ENCODE measurements around the gene KIRREL3. TPM values are rescaled to one million over a fixed set of nuclear protein-coding genes. Genes with fewer than 3 reads are reported as not detected.

Gene KIRREL3
- polyA plus RNA-seq, 2 of the 4 experiments (the other 2 are of a cell fraction), result 3.0 to 11.0 TPM

DNA sequence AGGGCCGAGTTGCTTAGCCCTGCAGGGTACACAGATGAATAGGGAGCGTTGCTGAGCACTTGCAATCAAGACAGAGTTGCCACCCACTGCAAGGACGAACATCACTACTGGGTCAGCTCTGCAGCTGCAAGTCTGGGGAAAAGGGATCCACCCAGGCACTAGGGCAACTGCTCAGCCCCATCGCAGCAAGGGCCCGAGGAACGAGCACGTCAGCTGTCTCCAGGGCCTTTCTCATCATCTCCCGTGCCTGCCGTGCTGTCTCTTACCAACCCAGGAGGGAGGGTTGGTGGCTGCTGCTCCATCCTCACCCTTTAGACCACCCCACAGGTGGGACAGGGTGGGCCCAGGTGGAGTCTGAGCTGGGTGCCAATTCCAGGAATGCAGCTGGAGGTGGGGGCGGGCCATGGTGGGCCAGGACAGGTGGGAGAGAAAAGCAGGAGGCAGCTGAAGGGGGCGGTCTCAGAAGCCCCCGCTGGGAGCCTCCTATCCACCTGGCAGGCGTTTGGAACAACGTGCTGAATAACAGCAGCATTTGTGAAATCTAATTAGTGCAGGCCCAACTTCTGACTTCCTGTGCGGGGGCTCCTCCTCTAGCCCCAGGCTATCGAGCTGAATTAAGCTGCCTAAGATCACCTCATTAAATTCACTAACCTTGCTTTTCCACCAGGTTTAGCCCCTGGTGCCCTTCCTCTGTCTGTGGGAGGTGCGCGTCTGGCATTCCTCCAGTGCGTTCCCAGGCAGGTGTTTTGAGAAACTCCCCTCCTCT lies 392.6 kb downstream of the KIRREL3 start:
- no peak overlapping the region for H3K4me3 ChIP-seq
- 0 out of 3 replicates have a peak overlapping the region, but pooled peaks have one; percentile 42 for H3K4me2 ChIP-seq
- CTCF ChIA-PET, result interaction anchor here (0.7 to 5.8 kb wide), 38 partner anchors 8 to 466 kb away, joined by 3 to 78 read pairs (median 4); no protein-coding TSS in a partner anchor
- H3K9me3 ChIP-seq, result no peaks in the 10 kb centered on the region
- TF ChIP-seq EHMT2 (IDR thresholded peaks at IDR 0.05; ENCODE audit: low read depth), result no peak
- TF ChIP-seq EP300 (IDR thresholded peaks at IDR 0.05), result no peak
- TF ChIP-seq RARB (CRISPR knock-in tag; IDR thresholded peaks at IDR 0.05), result no peak
- TF ChIP-seq HEYL (CRISPR knock-in tag; IDR thresholded peaks at IDR 0.05), result no peak
- no peak for TF ChIP-seq KDM5A (IDR thresholded peaks at IDR 0.05)
- TF ChIP-seq HOXB5 (CRISPR knock-in tag; IDR thresholded peaks at IDR 0.05), result no peak
- no peak for TF ChIP-seq CHD2 (IDR thresholded peaks at IDR 0.05; ENCODE audit: low read length, partially characterized antibody)
- no peak for TF ChIP-seq RFX5 (IDR thresholded peaks at IDR 0.05)
- no peak for TF ChIP-seq TP53 (CRISPR knock-in tag; IDR thresholded peaks at IDR 0.05)
- no peak for TF ChIP-seq NPAS2 (CRISPR knock-in tag; IDR thresholded peaks at IDR 0.05; ENCODE audit: borderline replicate concordance)
- no peak for TF ChIP-seq HOXB13 (CRISPR knock-in tag; IDR thresholded peaks at IDR 0.05; ENCODE audit: low read depth)
- TF ChIP-seq, protein P1, sequence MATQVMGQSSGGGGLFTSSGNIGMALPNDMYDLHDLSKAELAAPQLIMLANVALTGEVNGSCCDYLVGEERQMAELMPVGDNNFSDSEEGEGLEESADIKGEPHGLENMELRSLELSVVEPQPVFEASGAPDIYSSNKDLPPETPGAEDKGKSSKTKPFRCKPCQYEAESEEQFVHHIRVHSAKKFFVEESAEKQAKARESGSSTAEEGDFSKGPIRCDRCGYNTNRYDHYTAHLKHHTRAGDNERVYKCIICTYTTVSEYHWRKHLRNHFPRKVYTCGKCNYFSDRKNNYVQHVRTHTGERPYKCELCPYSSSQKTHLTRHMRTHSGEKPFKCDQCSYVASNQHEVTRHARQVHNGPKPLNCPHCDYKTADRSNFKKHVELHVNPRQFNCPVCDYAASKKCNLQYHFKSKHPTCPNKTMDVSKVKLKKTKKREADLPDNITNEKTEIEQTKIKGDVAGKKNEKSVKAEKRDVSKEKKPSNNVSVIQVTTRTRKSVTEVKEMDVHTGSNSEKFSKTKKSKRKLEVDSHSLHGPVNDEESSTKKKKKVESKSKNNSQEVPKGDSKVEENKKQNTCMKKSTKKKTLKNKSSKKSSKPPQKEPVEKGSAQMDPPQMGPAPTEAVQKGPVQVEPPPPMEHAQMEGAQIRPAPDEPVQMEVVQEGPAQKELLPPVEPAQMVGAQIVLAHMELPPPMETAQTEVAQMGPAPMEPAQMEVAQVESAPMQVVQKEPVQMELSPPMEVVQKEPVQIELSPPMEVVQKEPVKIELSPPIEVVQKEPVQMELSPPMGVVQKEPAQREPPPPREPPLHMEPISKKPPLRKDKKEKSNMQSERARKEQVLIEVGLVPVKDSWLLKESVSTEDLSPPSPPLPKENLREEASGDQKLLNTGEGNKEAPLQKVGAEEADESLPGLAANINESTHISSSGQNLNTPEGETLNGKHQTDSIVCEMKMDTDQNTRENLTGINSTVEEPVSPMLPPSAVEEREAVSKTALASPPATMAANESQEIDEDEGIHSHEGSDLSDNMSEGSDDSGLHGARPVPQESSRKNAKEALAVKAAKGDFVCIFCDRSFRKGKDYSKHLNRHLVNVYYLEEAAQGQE (IDR thresholded peaks at IDR 0.05), result no peak
- TF ChIP-seq, protein P2, sequence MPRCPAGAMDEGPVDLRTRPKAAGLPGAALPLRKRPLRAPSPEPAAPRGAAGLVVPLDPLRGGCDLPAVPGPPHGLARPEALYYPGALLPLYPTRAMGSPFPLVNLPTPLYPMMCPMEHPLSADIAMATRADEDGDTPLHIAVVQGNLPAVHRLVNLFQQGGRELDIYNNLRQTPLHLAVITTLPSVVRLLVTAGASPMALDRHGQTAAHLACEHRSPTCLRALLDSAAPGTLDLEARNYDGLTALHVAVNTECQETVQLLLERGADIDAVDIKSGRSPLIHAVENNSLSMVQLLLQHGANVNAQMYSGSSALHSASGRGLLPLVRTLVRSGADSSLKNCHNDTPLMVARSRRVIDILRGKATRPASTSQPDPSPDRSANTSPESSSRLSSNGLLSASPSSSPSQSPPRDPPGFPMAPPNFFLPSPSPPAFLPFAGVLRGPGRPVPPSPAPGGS (IDR thresholded peaks at IDR 0.05), result no peak
- TF ChIP-seq, protein P3, sequence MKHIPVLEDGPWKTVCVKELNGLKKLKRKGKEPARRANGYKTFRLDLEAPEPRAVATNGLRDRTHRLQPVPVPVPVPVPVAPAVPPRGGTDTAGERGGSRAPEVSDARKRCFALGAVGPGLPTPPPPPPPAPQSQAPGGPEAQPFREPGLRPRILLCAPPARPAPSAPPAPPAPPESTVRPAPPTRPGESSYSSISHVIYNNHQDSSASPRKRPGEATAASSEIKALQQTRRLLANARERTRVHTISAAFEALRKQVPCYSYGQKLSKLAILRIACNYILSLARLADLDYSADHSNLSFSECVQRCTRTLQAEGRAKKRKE (CRISPR knock-in tag; IDR thresholded peaks at IDR 0.05; ENCODE audit: low read depth), result no peak
- no peak for TF ChIP-seq SMC3 (IDR thresholded peaks at IDR 0.05)
- no peak for TF ChIP-seq HDAC2 (IDR thresholded peaks at IDR 0.05)
- 77% methylated on average over 13 of the region's 19 CpGs for WGBS (ENCODE audit: missing lambda C conversion rate)
- FAIRE-seq (no peak), ATAC-seq (peak in 1 of 2 experiments; percentile 43; a peak in 3 of 6 replicates), DNase-seq (ENCODE audit: low read depth in 1 of 2, low spot score in 1 of 2) (no peak)
- no peak overlapping the region for H3K27ac ChIP-seq
- 0 out of 3 replicates have a peak, but pooled peaks cover 4% of the 10 kb centered on the region for H3K4me1 ChIP-seq
- POLR2A ChIA-PET, result no interaction called here

DNA sequence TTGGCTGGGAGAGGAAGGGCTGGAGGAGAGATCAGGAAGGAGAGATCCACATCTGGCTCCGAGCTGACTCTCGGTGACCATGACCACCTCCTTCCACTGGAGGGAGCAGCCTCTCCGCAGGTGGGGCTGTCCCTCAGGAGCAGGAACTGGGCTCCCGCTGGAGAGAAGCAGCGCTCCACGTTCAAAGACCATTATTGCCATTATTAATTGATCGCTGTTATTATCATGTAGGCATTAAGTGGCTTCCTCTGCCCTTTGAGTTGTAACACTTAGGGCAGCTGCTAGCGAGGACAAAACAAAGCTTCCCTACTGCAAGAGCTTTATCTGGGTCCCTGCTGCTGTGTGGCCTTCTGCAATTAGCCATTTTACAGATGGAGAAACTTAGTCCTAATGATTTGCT lies 393.2 kb downstream of the KIRREL3 start:
- POLR2A ChIA-PET, result no interaction called here
- FAIRE-seq, result no peak
- CTCF ChIA-PET, result interaction anchor here (0.5 to 5.8 kb wide), 50 partner anchors 8 to 479 kb away, joined by 3 to 78 read pairs (median 4); no protein-coding TSS in a partner anchor
- H3K4me2 ChIP-seq, result peak overlapping the region; percentile 42; the same call in 1 of the 3 replicates
- H3K4me3 ChIP-seq, result no peak overlapping the region
- H3K27ac ChIP-seq, result peak overlapping the region in 1 of 2 experiments; percentile 52; a peak in 2 of 6 replicates
- 0 out of 3 replicates have a peak, but pooled peaks cover 4% of the 10 kb centered on the region for H3K4me1 ChIP-seq
- DNase-seq (ENCODE audit: low read depth in 1 of 2, low spot score in 1 of 2), result peak; percentile 44 to 59
- no peak for TF ChIP-seq JUN (IDR thresholded peaks at IDR 0.05)
- no peak for TF ChIP-seq NR3C1 (IDR thresholded peaks at IDR 0.05)
- TF ChIP-seq KDM5A (IDR thresholded peaks at IDR 0.05), result no peak
- TF ChIP-seq, protein P4, sequence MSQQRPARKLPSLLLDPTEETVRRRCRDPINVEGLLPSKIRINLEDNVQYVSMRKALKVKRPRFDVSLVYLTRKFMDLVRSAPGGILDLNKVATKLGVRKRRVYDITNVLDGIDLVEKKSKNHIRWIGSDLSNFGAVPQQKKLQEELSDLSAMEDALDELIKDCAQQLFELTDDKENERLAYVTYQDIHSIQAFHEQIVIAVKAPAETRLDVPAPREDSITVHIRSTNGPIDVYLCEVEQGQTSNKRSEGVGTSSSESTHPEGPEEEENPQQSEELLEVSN (IDR thresholded peaks at IDR 0.05; ENCODE audit: borderline replicate concordance, low read depth), result no peak
- peak; percentile 84 to 88 for TF ChIP-seq RAD21 (conservative IDR thresholded peaks at IDR 0.05 in 1 of 2, IDR thresholded peaks at IDR 0.05 in 1 of 2)
- no peak for TF ChIP-seq CHD2 (IDR thresholded peaks at IDR 0.05; ENCODE audit: low read length, partially characterized antibody)
- TF ChIP-seq, protein P5, sequence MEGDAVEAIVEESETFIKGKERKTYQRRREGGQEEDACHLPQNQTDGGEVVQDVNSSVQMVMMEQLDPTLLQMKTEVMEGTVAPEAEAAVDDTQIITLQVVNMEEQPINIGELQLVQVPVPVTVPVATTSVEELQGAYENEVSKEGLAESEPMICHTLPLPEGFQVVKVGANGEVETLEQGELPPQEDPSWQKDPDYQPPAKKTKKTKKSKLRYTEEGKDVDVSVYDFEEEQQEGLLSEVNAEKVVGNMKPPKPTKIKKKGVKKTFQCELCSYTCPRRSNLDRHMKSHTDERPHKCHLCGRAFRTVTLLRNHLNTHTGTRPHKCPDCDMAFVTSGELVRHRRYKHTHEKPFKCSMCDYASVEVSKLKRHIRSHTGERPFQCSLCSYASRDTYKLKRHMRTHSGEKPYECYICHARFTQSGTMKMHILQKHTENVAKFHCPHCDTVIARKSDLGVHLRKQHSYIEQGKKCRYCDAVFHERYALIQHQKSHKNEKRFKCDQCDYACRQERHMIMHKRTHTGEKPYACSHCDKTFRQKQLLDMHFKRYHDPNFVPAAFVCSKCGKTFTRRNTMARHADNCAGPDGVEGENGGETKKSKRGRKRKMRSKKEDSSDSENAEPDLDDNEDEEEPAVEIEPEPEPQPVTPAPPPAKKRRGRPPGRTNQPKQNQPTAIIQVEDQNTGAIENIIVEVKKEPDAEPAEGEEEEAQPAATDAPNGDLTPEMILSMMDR (IDR thresholded peaks at IDR 0.05), result peak; percentile 72
- peak; percentile 81 for TF ChIP-seq SMC3 (IDR thresholded peaks at IDR 0.05)
- TF ChIP-seq MAZ (IDR thresholded peaks at IDR 0.05; ENCODE audit: borderline replicate concordance, low read depth, low read length), result no peak
- TF ChIP-seq, protein P6, sequence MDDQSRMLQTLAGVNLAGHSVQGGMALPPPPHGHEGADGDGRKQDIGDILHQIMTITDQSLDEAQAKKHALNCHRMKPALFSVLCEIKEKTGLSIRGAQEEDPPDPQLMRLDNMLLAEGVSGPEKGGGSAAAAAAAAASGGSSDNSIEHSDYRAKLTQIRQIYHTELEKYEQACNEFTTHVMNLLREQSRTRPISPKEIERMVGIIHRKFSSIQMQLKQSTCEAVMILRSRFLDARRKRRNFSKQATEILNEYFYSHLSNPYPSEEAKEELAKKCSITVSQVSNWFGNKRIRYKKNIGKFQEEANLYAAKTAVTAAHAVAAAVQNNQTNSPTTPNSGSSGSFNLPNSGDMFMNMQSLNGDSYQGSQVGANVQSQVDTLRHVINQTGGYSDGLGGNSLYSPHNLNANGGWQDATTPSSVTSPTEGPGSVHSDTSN (IDR thresholded peaks at IDR 0.05), result no peak
- no peaks in the 10 kb centered on the region for H3K9me3 ChIP-seq
- 8% methylated on average over 8 of the region's 8 CpGs for WGBS (ENCODE audit: missing lambda C conversion rate)
- ATAC-seq, result peak; percentile 98

Measured in A549 (cell line).